ENCODE data around the gene AANAT. TPM values are rescaled to one million over a fixed set of nuclear protein-coding genes. Genes with fewer than 3 reads are reported as not detected.

The AANAT gene
- total RNA-seq, 1 donor from 2014 or later: 0.18 TPM

DNA sequence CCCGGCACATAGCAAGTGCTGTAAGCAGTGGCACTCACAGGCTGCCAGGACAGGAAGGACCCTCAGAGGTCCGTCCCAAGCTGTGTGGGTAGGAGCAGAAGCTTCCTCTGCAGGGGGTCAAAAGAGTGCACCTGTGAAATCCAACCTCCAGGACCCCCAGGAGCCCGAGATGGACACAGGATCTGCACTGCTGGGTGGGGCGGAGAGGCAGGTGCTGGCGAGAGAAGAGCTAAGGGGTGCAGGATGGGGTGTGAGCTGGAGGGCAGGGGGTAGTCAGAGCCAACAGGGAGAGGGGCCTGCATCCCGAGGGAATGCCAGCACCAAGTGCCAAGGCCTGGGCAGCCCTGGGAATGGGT is 650 bp upstream of the AANAT start:
- H3K27ac Mint-ChIP-seq: no peak overlapping the region
- intact Hi-C loops (cut with micrococcal nuclease): loop anchor here (1.0 kb wide), 3 partner anchors 35 to 81 kb away; partner anchors contain the start of gene RHBDF2
- H3K4me3 Mint-ChIP-seq (ENCODE audit: low read depth): no peak overlapping the region
- H3K4me1 Mint-ChIP-seq (ENCODE audit: low read depth): peaks cover 2% of the 10 kb centered on the region
- H3K9me3 Mint-ChIP-seq: no peaks in the 10 kb centered on the region
- H3K36me3 Mint-ChIP-seq (ENCODE audit: low read depth): peaks cover 4% of the 10 kb centered on the region
- DNase-seq (ENCODE audit: low spot score): no peak
- H3K27me3 Mint-ChIP-seq (ENCODE audit: low read depth): peaks cover 2% of the 10 kb centered on the region

GRCh38 chr17:76467809-76468633 is 618 bp downstream of the AANAT start:
- Mint-ChIP-seq H3K27me3 (ENCODE audit: low read depth) (peaks cover 2% of the 10 kb centered on the region), H3K4me3 (ENCODE audit: low read depth) (no peak overlapping the region), H3K27ac (no peak overlapping the region), H3K9me3 (no peaks in the 10 kb centered on the region), H3K4me1 (ENCODE audit: low read depth) (peaks cover 2% of the 10 kb centered on the region), H3K36me3 (ENCODE audit: low read depth) (peaks cover 8% of the 10 kb centered on the region)
- intact Hi-C loops (cut with micrococcal nuclease): no loop called here
- DNase-seq (ENCODE audit: low spot score): no peak

GRCh38 chr17:76468634-76469010 is 1.2 kb downstream of the AANAT start:
- H3K4me1 Mint-ChIP-seq (ENCODE audit: low read depth): peaks cover 2% of the 10 kb centered on the region
- intact Hi-C loops (cut with micrococcal nuclease): no loop called here
- no peak for DNase-seq (ENCODE audit: low spot score)
- no peak overlapping the region for H3K27ac Mint-ChIP-seq
- no peak overlapping the region for H3K4me3 Mint-ChIP-seq (ENCODE audit: low read depth)
- H3K36me3 Mint-ChIP-seq (ENCODE audit: low read depth): peaks cover 12% of the 10 kb centered on the region
- H3K9me3 Mint-ChIP-seq: no peaks in the 10 kb centered on the region
- H3K27me3 Mint-ChIP-seq (ENCODE audit: low read depth): peaks cover 2% of the 10 kb centered on the region

DNA sequence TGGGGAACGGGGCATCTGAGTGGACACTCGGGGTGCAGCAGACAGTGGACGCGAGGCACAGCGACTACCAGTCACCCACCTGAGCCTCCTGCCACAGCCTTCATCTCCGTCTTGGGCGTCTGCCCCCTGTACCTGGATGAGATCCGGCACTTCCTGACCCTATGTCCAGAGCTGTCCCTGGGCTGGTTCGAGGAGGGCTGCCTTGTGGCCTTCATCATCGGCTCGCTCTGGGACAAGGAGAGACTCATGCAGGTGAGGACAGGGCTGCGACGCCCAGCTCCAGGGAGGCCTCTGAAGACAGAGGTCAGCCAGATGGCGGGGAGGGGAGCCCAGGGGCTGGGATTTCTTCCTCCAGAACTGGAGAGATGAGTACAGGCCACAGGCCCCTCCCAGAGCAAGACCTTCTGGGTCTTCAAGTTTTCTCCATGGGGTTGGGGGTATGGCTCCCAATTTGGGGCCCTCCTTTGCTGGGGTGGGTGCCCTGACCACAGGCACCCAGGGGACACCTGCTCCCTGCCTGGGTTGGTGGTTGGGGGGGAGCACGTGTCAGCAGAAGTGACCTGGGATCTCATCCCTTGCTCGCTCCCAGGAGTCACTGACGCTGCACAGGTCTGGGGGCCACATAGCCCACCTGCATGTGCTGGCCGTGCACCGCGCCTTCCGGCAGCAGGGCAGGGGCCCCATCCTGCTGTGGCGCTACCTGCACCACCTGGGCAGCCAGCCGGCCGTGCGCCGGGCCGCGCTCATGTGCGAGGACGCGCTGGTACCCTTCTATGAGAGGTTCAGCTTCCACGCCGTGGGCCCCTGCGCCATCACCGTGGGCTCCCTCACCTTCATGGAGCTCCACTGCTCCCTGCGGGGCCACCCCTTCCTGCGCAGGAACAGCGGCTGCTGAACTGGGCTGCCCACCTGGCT is 1.9 kb downstream of the AANAT start:
- Mint-ChIP-seq H3K4me1 (ENCODE audit: low read depth) (peaks cover 2% of the 10 kb centered on the region), H3K36me3 (ENCODE audit: low read depth) (peaks cover 12% of the 10 kb centered on the region), H3K27me3 (ENCODE audit: low read depth) (peaks cover under 1% of the 10 kb centered on the region), H3K4me3 (ENCODE audit: low read depth) (no peak overlapping the region), H3K9me3 (no peaks in the 10 kb centered on the region), H3K27ac (no peak overlapping the region)
- intact Hi-C loops (cut with micrococcal nuclease): no loop called here
- DNase-seq (ENCODE audit: low spot score): no peak

DNA sequence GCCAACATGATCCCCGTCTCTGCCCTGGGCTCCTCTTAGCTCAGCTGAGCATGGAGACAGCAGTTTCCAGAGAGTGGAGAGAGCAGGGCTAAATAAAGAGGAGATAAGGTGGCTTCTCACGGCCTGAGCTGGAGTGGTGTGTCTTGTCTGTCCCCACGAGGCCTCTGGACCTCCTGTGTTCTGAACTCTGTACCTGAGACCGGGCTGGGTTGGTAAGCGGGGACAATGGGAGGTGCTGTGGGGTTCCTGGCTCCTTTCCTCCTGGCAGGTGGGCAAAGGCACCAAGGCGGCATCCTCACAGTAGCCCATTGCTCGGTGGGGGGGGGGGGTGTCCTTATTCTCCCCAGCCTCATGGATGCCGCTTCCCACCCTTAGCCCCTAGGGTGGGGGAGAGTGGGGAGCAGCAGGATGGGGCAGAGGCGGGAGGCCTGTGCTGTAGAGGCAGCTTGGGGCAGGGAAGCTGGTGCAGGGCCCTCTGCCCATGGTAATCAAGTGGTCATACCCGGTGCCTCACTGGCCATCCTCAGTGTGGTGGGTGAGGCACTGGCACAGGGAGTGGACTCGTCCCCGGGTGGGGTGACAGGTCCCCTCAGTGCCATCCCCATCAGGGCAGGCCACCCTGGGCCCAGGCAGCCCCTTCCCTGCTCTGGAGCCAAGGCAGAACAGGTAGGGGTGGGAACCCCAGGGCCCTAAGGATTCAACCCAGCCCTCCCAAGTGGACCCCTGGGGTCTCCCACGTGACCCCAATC is 2.8 kb downstream of the AANAT start:
- DNase-seq (ENCODE audit: low spot score): no peak
- H3K36me3 Mint-ChIP-seq (ENCODE audit: low read depth): peaks cover 13% of the 10 kb centered on the region
- H3K27me3 Mint-ChIP-seq (ENCODE audit: low read depth): no peaks in the 10 kb centered on the region
- intact Hi-C loops (cut with micrococcal nuclease): no loop called here
- no peak overlapping the region for H3K27ac Mint-ChIP-seq
- H3K4me3 Mint-ChIP-seq (ENCODE audit: low read depth): no peak overlapping the region
- no peaks in the 10 kb centered on the region for H3K9me3 Mint-ChIP-seq
- peaks cover 2% of the 10 kb centered on the region for H3K4me1 Mint-ChIP-seq (ENCODE audit: low read depth)

GRCh38 chr17:76471498-76472257 is 4.3 kb downstream of the AANAT start:
- H3K27ac Mint-ChIP-seq: no peak overlapping the region
- H3K36me3 Mint-ChIP-seq (ENCODE audit: low read depth): peaks cover 16% of the 10 kb centered on the region
- no peaks in the 10 kb centered on the region for H3K27me3 Mint-ChIP-seq (ENCODE audit: low read depth)
- DNase-seq (ENCODE audit: low spot score): no peak
- intact Hi-C loops (cut with micrococcal nuclease): no loop called here
- H3K9me3 Mint-ChIP-seq: no peaks in the 10 kb centered on the region
- no peak overlapping the region for H3K4me3 Mint-ChIP-seq (ENCODE audit: low read depth)
- no peaks in the 10 kb centered on the region for H3K4me1 Mint-ChIP-seq (ENCODE audit: low read depth)

- Mint-ChIP-seq H3K27me3 (ENCODE audit: low read depth) (no peaks in the 10 kb centered on the region), H3K9me3 (no peaks in the 10 kb centered on the region), H3K36me3 (ENCODE audit: low read depth) (peaks cover 18% of the 10 kb centered on the region), H3K27ac (no peak overlapping the region), H3K4me3 (ENCODE audit: low read depth) (no peak overlapping the region), H3K4me1 (ENCODE audit: low read depth) (no peaks in the 10 kb centered on the region)
- intact Hi-C loops (cut with micrococcal nuclease): no loop called here
- DNase-seq (ENCODE audit: low spot score): no peak
These were observed 4.8 kb downstream of the AANAT start for GRCh38 chr17:76472258-76472645.

GRCh38 chr17:76472726-76473125 is 5.3 kb downstream of the AANAT start:
- no peak overlapping the region for H3K4me3 Mint-ChIP-seq (ENCODE audit: low read depth)

DNA sequence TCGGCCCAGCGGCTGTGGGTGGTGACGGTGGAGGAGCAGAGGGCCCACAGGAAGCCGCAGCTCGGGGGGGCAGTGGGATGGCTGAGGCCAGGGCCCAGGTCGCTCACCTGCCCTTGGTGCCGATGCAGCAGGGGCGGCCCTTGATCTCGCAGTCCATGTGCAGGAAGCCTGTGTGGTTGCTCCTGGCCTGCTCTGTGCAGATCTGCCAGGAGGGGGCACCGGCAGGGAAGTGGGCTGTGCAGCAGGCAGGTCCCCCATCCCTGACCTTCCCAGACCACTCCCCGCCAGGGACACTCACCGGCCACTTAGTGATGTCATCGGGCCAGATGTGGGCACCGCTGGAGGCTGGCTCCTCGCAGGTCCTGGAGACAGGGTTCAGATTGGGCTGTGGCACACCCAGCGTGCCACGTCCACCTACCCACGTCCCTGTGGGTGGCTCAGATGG is 6.2 kb downstream of the AANAT start:
- peaks cover 26% of the 10 kb centered on the region for H3K36me3 Mint-ChIP-seq (ENCODE audit: low read depth)
- no peak overlapping the region for H3K27ac Mint-ChIP-seq
- H3K27me3 Mint-ChIP-seq (ENCODE audit: low read depth): no peaks in the 10 kb centered on the region
- no peak overlapping the region for H3K4me3 Mint-ChIP-seq (ENCODE audit: low read depth)
- no peaks in the 10 kb centered on the region for H3K4me1 Mint-ChIP-seq (ENCODE audit: low read depth)
- no peak for DNase-seq (ENCODE audit: low spot score)
- H3K9me3 Mint-ChIP-seq: no peaks in the 10 kb centered on the region
- intact Hi-C loops (cut with micrococcal nuclease): no loop called here

More at GRCh38 chr17:76472726-76473125, 5.3 kb downstream of the AANAT start:
- no peaks in the 10 kb centered on the region for H3K4me1 Mint-ChIP-seq (ENCODE audit: low read depth)
- intact Hi-C loops (cut with micrococcal nuclease): no loop called here
- H3K27ac Mint-ChIP-seq: no peak overlapping the region
- no peaks in the 10 kb centered on the region for H3K9me3 Mint-ChIP-seq
- no peaks in the 10 kb centered on the region for H3K27me3 Mint-ChIP-seq (ENCODE audit: low read depth)
- no peak for DNase-seq (ENCODE audit: low spot score)
- H3K36me3 Mint-ChIP-seq (ENCODE audit: low read depth): peaks cover 19% of the 10 kb centered on the region

DNA sequence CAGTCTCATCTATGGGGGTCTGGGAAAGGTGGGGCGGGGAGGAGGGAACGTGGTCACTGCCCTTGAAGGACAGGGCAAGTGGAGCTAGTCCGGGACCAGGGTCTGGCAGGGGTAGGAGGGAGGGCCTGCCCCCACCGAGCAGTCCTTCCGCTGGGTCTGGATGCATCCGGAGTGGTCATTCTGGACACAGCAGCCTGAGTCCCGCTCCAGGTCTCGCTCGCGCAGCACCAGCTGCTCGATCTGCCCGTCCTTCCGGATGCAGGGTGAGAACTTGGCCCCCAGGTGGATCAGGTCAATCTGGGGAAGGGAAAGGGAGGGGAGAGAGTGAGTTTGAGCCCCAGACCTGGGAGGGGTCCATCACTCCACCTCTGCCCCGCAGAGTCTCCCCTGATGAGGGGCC is 6.8 kb downstream of the AANAT start:
- no peaks in the 10 kb centered on the region for H3K27me3 Mint-ChIP-seq (ENCODE audit: low read depth)
- peaks cover 26% of the 10 kb centered on the region for H3K36me3 Mint-ChIP-seq (ENCODE audit: low read depth)
- no peaks in the 10 kb centered on the region for H3K4me1 Mint-ChIP-seq (ENCODE audit: low read depth)
- intact Hi-C loops (cut with micrococcal nuclease): no loop called here
- H3K4me3 Mint-ChIP-seq (ENCODE audit: low read depth): no peak overlapping the region
- no peaks in the 10 kb centered on the region for H3K9me3 Mint-ChIP-seq
- no peak for DNase-seq (ENCODE audit: low spot score)
- H3K27ac Mint-ChIP-seq: no peak overlapping the region

- Mint-ChIP-seq H3K9me3 (no peaks in the 10 kb centered on the region), H3K27ac (no peak overlapping the region), H3K36me3 (ENCODE audit: low read depth) (peaks cover 26% of the 10 kb centered on the region)
These were observed 7.5 kb downstream of the AANAT start for GRCh38 chr17:76474894-76475293.

DNA sequence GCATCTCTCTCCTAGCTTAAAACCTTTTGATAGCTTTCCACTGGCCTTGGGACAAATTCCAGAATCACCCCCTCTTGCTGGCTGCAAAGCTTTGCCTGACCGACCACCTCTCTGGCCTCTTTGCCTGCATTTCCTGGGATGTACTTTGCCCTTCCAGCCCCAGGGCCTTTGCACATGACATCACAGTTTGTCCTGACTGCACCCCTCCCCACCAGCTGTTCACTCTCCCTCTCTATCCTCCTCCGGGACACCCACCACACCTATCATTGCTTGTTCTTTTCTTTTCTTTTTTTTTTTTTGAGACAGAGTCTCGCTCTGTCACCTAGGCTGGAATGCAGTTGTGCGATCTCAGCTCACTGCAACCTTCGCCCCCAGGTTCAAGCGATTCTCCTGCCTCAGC is 7.9 kb downstream of the AANAT start:
- no peak overlapping the region for H3K4me3 Mint-ChIP-seq (ENCODE audit: low read depth)

More at GRCh38 chr17:76474894-76475293, 7.5 kb downstream of the AANAT start:
- DNase-seq (ENCODE audit: low spot score): no peak
- H3K4me1 Mint-ChIP-seq (ENCODE audit: low read depth): no peaks in the 10 kb centered on the region
- no peaks in the 10 kb centered on the region for H3K27me3 Mint-ChIP-seq (ENCODE audit: low read depth)
- no peak overlapping the region for H3K4me3 Mint-ChIP-seq (ENCODE audit: low read depth)
- intact Hi-C loops (cut with micrococcal nuclease): no loop called here

More for the DNA sequence above, 7.9 kb downstream of the AANAT start:
- H3K27me3 Mint-ChIP-seq (ENCODE audit: low read depth): no peaks in the 10 kb centered on the region
- H3K27ac Mint-ChIP-seq: no peak overlapping the region
- no peak for DNase-seq (ENCODE audit: low spot score)
- no peaks in the 10 kb centered on the region for H3K9me3 Mint-ChIP-seq
- intact Hi-C loops (cut with micrococcal nuclease): no loop called here
- H3K36me3 Mint-ChIP-seq (ENCODE audit: low read depth): peaks cover 26% of the 10 kb centered on the region
- no peaks in the 10 kb centered on the region for H3K4me1 Mint-ChIP-seq (ENCODE audit: low read depth)

Measured in activated T-helper 2 cell treated with anti-CD3 and anti-CD28 coated beads, Interferon-gamma antibody, Interleukin-2, Interleukin-4, amounts not matched to agents 10 μg/mL and 5 μg/mL and 100 μg/mL, durations not matched to agents 14 hours and 24 hours and 36 hours (primary cell).